GM18861 (cell line): ENCODE data around the gene ADAMTS14.
"Not testable (repeated sequence)": the region's sequence is repeated elsewhere in the genome, so short reads cannot be mapped to it uniquely, and the experiment has no call there.

Experiments
- ATAC-seq: cut with Tn5 transposase; IDR thresholded peaks from one replicate; pipeline ENCODE4 v1.9.1; 2021; ENCODE audit not compliant: unreplicated experiment

ADAMTS14 gene

GRCh38 chr10:70672165-70673042 lies at the start of gene ADAMTS14:
TSS of gene ADAMTS14 (plus strand) at chr10:70672506. CDS start at chr10:70672803, 297 bp downstream.
- no peak for ATAC-seq

- ATAC-seq, result no peak
Observed at GRCh38 chr10:70622541-70622940, 49.8 kb upstream of the ADAMTS14 start.

DNA sequence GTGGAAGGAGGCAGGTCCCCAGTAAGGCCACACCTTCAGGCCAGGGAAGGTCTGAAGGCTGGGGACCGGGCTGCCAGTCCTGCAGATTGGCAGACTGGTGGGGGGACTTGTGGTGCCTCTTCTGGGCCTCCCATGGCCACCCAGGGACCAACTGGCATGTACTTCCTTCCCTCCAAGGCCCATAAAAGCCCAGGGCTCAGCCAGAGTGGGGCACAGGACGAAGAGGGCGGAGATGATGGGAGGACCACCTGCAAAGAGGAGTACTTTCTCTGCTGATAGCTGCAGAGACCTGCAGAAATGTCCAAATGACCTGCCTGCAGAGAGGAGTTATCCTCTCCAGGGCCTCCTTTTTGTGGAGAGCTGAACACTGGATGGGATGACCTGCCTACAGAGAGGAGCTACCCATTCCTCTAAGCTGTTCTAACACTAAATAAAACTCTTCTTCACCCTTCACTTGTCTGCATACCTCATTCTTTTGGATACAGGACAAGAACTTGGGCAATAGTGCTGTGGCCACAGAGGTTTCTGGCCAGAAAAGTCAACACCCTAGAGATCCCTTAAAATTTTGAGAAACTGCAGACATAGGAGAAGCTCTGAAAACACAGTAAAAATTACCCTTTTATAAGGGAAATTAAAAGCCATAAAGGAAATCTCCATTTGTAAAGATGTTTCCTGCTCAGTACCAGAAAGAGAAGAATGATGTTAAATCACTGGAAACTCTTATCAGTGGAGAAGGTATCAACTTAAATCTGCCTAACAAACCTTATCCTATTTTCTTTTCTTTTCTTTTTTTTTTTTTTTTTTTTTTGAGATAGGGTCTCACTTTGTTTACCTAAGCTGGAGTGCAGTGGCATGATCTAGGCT lies 49.1 kb upstream of the ADAMTS14 start:
- no peak for ATAC-seq

GRCh38 chr10:70626056-70626455 lies 46.2 kb upstream of the ADAMTS14 start:
- no peak for ATAC-seq

DNA sequence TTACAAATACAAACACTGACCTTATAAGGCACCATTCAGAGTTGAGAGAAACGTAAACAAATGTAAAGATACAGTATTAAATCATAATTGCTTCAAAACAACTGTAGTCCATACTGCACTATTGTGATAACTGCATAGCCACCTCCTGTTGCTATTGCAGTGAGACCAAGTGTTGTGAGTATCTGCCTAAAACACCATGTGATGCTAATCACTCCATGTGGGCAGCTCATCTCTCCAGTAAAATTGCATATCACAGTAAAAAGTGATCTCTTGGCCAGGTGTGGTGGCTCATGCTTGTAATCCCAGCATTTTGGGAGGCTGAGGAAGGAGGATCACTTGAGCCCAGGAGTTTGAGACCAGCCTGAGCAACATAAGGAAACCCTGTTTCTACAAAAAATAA lies 43.0 kb upstream of the ADAMTS14 start:
- ATAC-seq, result no peak

- not testable (repeated sequence) for ATAC-seq
Observed at GRCh38 chr10:70631735-70632134, 40.6 kb upstream of the ADAMTS14 start.

DNA sequence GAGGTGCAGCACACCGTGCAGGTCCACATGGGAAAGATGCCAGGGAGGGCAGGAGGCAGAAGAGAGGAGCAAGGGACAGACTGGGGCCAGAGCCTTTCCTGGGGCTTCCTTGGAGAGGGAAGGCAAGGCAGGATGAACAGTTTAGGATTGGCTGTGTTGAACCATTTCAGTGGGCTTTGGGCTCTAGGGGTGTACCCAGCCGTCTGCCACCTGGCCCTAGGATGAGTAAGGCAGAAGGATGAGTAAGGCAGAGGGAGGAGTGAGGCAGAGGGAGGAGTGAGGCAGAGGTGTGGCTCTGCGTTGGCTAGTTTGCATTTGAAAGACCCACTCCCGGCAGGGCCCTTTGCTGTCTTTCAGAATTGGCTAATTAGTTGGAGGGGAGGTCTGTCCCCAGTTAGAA lies 38.3 kb upstream of the ADAMTS14 start:
- ATAC-seq, result no peak

DNA sequence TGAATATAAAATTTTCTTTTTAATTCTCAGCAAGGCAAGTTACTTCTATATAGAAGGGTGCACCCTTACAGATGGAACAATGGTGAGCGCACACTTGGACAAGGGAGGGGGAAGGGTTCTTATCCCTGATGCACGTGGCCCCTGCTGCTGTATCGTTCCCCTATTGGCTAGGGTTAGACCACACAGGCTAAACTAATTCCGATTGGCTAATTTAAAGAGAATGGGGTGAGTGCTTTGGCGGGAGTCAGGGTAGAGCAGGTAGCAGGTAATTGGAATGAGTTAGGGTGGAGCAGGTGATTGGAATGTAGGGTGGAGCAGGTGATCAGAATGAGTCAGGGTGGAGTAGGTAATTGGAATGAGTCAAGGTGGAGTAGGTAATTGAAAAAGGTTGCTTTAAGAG lies 37.8 kb upstream of the ADAMTS14 start:
- not testable (repeated sequence) for ATAC-seq

DNA sequence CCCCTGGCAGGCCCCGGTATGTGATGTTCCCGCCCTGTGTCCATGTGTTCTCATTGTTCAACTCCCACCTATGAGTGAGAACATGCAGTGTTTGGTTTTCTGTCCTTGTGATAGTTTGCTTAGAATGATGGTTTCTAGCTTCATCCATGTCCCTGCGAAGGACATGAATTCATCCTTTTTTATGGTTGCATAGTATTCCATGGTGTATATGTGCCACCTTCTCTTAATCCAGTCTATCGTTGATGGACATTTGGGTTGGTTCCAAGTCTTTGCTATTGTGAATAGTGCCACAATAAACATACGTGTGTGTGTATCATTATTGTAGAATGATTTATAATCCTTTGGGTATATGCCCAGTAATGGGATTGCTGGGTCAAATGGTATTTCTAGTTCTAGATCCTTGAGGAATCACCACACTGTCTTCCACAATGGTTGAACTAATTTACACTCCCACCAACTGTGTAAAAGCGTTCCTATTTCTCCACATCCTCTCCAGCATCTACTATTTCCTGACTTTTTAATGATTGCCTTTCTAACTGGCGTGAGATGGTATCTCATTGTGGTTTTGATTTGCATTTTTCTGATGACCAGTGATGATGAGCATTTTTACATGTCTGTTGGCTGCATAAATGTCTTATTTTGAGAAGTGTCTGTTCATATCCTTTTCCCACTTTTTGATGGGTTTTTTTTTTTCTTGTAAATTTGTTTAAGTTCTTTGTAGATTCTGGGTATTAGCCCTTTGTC lies 32.5 kb upstream of the ADAMTS14 start:
- ATAC-seq, result not testable (repeated sequence)

DNA sequence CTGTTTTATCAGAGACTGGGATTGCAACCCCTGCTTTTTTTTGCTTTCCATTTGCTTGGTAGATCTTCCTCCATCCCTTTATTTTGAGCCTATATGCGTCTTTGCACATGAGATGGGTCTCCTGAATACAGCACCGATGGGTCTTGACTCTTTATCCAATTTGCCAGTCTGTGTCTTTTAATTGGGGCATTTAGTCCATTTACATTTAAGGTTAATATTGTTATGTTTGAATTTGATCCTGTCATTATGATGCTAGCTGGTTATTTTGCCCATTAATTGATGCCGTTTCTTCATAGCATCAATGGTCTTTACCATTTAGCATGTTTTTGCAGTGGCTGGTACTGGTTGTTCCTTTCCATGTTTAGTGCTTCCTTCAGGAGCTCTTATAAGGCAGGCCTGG lies 29.0 kb upstream of the ADAMTS14 start:
- ATAC-seq, result not testable (repeated sequence)

- ATAC-seq, result not testable (repeated sequence)
Observed at GRCh38 chr10:70644959-70645358, 27.3 kb upstream of the ADAMTS14 start.

DNA sequence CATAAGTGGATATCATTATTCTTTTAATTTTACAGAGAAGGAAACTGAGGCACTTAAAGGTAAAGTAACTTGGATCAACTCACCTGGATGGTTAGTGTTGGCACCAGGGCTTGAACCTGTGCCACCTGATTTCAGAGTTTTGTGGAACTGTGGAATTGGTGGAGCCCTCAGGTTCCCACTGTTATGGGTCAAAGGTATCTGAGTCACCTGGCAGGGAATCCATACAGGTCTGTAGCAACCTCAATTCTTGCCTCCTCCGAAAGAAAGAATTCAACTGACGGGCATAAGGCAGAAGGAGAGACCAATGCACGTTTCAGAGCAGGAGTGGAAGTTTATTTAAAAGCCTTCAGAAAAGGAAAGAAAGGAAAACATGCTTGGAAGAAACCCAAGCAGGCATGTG lies 25.2 kb upstream of the ADAMTS14 start:
- ATAC-seq, result no peak

DNA sequence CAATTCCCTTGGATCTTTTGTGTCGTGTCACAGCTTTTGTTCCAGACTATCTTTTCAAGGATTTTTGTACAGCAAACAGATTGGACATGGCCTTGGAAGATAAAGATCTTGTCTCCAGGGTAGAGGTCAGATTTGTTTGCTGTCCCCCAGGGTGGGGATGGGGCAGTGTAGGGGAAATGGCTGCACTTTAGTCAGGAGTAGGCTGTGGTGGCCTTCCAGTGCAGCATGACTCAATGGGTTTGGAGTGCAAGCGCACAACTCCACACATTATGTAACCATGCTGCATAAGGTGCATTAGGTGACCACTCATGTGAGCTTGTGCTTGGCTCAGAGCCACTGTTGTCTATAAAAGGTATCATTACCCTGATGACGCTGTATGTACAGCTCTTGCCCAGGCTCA lies 23.9 kb upstream of the ADAMTS14 start:
- no peak for ATAC-seq

- ATAC-seq, result no peak
Observed at GRCh38 chr10:70649526-70649925, 22.8 kb upstream of the ADAMTS14 start.

GRCh38 chr10:70650104-70650503 lies 22.2 kb upstream of the ADAMTS14 start:
- ATAC-seq, result no peak

GRCh38 chr10:70650718-70651117 lies 21.6 kb upstream of the ADAMTS14 start:
- no peak for ATAC-seq

GRCh38 chr10:70651661-70652060 lies 20.6 kb upstream of the ADAMTS14 start:
- no peak for ATAC-seq

DNA sequence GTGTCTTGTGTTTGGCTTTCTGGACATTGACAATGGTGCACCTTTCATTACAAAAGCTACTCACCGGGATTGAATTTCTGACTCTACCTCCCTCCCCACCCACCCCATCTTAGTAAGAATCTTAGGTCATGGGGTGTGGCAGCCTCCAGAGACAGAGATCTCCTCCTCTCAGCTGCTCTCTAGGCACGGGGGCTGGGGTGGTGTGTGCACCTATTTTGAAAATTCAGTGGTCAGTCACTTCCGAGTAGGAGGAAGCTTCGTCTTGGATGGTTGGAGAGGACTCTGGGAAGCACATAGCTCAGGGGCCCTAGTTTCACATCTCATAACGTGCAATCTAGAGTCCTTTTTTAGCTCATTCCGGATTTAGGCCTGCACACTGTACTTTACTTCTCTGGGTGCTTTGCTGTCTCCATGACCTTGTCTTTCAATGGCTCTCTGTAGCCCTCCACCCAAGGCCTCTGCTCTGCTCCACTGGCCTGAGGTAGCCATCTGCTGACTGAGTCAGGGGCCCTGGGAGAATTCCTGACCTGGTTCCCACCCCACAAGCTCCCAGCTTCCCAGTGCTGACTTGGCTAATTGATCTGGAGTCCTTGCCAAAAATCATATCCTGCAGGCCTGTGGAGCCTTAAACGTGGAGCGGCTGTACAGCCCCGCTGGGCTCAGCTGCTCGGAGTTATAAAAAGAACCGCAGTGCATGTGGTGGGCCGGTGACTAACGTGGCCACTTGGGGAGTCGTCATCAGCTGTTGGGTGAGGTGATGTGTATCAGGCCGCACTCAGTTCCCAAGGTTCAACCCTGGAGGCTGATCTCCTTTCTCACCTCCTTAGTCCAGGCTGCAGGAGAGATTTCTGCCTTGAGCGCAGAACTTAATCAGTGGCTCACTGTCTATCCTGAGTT lies 19.3 kb upstream of the ADAMTS14 start:
- ATAC-seq, result no peak

DNA sequence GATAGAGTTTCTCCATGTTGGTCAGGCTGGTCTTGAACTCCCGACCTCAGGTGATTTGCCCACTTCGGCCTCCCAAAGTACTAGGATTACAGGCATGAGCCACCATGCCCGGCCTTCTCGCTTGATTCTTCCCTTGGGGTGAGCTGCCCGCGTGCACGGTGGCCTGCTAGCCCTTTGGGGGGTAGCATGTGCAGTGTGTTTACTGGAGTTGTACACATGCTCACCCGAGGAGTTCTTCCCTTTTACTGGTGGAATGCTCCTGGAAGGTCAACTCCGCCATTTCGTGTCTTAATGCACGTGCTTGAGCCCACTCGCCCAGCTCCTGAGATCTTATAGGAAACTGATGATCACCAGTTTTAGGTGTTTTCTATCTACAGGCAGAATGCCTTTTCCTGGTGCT lies 17.0 kb upstream of the ADAMTS14 start:
- no peak for ATAC-seq

DNA sequence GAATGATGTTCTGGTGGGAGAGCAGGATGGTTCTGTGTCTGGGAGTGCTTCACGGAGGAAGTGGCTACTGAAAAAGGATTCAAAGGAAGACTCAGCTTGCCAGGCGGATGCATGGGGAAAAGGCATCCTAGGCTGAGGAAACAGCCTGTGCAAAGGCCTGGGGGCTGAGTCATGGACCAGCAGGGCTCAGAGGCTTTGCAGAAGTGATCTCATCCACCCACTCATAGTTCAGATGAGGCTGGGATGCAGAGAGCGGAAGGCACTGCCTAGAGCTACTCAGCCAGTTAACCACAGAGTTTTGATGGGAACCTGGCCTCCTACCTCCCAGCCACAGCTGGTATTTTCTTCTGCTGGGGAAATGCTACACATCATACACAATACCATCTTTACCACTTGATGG lies 15.8 kb upstream of the ADAMTS14 start:
- ATAC-seq, result no peak
